NT2/D1 (cell line): ENCODE measurements around the gene PPT1.

ENCODE experiments used
- DNase-seq: peaks from one replicate; pipeline ENCODE4 v3.0.0-alpha.2; 2011; ENCODE audit warnings: low read depth, low spot score
- H3K27me3 ChIP-seq: 2 replicates; pipeline ENCODE4 v1.6.0; 2011; ENCODE audit warnings: mild to moderate bottlenecking; ENCODE audit not compliant: insufficient read length, insufficient read depth
- H3K36me3 ChIP-seq: 2 replicates; pipeline ENCODE4 v1.6.1; 2011; ENCODE audit warnings: mild to moderate bottlenecking, low read length, mixed read lengths; ENCODE audit not compliant: insufficient read depth, insufficient read length
- H3K4me1 ChIP-seq: 2 replicates; pipeline ENCODE4 v1.5.1; 2011; ENCODE audit not compliant: insufficient read depth, insufficient read length
- H3K4me3 ChIP-seq: 2 replicates; pipeline ENCODE4 v1.5.1; 2011; ENCODE audit warnings: low read depth; ENCODE audit not compliant: insufficient read length
- H3K9ac ChIP-seq: 2 replicates; pipeline ENCODE4 v1.6.0; 2011; ENCODE audit warnings: low read depth; ENCODE audit not compliant: insufficient read length
- H3K9me3 ChIP-seq: 2 replicates; pipeline ENCODE4 v1.5.1; 2011; ENCODE audit warnings: mild to moderate bottlenecking, low read length; ENCODE audit not compliant: insufficient read depth
- SUZ12 ChIP-seq: IDR thresholded peaks from 2 replicates; pipeline ENCODE4 v1.6.1; 2011; ENCODE audit not compliant: insufficient read length, insufficient read depth; ENCODE audit errors: extremely low read depth
- YY1 ChIP-seq: IDR thresholded peaks from 2 replicates; pipeline ENCODE4 v1.6.1; 2011; ENCODE audit not compliant: insufficient read length, insufficient read depth
- ZNF274 ChIP-seq: IDR thresholded peaks from 2 replicates; pipeline ENCODE4 v1.6.1; 2011; ENCODE audit warnings: mild to moderate bottlenecking, low read depth, low read length

Gene PPT1

GRCh38 chr1:40096977-40097782 is at the start of gene PPT1:
Gene PPT1, minus strand, starts transcription at chr1:40097252. Its CDS starts 14 bp downstream, at chr1:40097238.
- H3K36me3 ChIP-seq = peaks cover 27% of the 10 kb centered on the region
- peak within 1 kb of the TSS; percentile 87 for H3K9ac ChIP-seq
- peaks cover 7% of the 10 kb centered on the region for H3K4me1 ChIP-seq
- H3K4me3 ChIP-seq = peak within 1 kb of the TSS; percentile 81
- peak; percentile 90 for TF ChIP-seq YY1
- TF ChIP-seq ZNF274 = no peak
- no peak for TF ChIP-seq SUZ12
- peak; percentile 80 for DNase-seq
- peaks cover 5% of the 10 kb centered on the region; the same call in 1 of the 2 replicates for H3K9me3 ChIP-seq
- no peaks in the 10 kb centered on the region for H3K27me3 ChIP-seq

GRCh38 chr1:40143891-40144575 is 47.0 kb upstream of the PPT1 start:
- Histone ChIP-seq H3K4me3 (no peak overlapping the region), H3K9ac (no peak overlapping the region), H3K27me3 (peaks cover 20% of the 10 kb centered on the region), H3K4me1 (no peaks in the 10 kb centered on the region), H3K36me3 (no peaks in the 10 kb centered on the region), H3K9me3 (no peaks in the 10 kb centered on the region)
- TF ChIP-seq ZNF274 (no peak), SUZ12 (no peak), YY1 (no peak)
- DNase-seq = peak; percentile 87

- TF ChIP-seq YY1 = no peak
- TF ChIP-seq ZNF274 = no peak
- no peak for TF ChIP-seq SUZ12
- H3K9ac ChIP-seq = no peak overlapping the region
- no peak for DNase-seq
These were observed 45.0 kb upstream of the PPT1 start for GRCh38 chr1:40141878-40142535.

GRCh38 chr1:40140211-40140973 is 43.3 kb upstream of the PPT1 start:
- Histone ChIP-seq H3K9me3 (no peaks in the 10 kb centered on the region), H3K27me3 (peaks cover 12% of the 10 kb centered on the region), H3K4me3 (no peak overlapping the region), H3K9ac (no peak overlapping the region), H3K36me3 (no peaks in the 10 kb centered on the region), H3K4me1 (no peaks in the 10 kb centered on the region)
- TF ChIP-seq SUZ12 (no peak), YY1 (no peak), ZNF274 (no peak)
- no peak for DNase-seq

More at GRCh38 chr1:40141878-40142535, 45.0 kb upstream of the PPT1 start:
- H3K4me1 ChIP-seq = no peaks in the 10 kb centered on the region
- H3K4me3 ChIP-seq = no peak overlapping the region
- H3K36me3 ChIP-seq = no peaks in the 10 kb centered on the region
- no peaks in the 10 kb centered on the region for H3K9me3 ChIP-seq
- H3K27me3 ChIP-seq = peaks cover 20% of the 10 kb centered on the region

GRCh38 chr1:40133839-40134238 is 36.8 kb upstream of the PPT1 start:
- Histone ChIP-seq H3K4me3 (no peak overlapping the region), H3K36me3 (no peaks in the 10 kb centered on the region), H3K27me3 (no peaks in the 10 kb centered on the region), H3K4me1 (no peaks in the 10 kb centered on the region), H3K9ac (no peak overlapping the region), H3K9me3 (no peaks in the 10 kb centered on the region)
- no peak for TF ChIP-seq SUZ12
- TF ChIP-seq YY1 = no peak
- TF ChIP-seq ZNF274 = no peak
- no peak for DNase-seq

- Histone ChIP-seq H3K27me3 (no peaks in the 10 kb centered on the region), H3K9ac (no peak overlapping the region), H3K4me1 (no peaks in the 10 kb centered on the region), H3K9me3 (no peaks in the 10 kb centered on the region), H3K4me3 (no peak overlapping the region), H3K36me3 (no peaks in the 10 kb centered on the region)
- DNase-seq = no peak
- TF ChIP-seq ZNF274 = no peak
- no peak for TF ChIP-seq YY1
- no peak for TF ChIP-seq SUZ12
These were observed 36.2 kb upstream of the PPT1 start for GRCh38 chr1:40133312-40133665.
